HG02759 (cell line): Measurements from ENCODE around the gene CD163.
"Not testable (repeated sequence)": the region's sequence is repeated elsewhere in the genome, so short reads cannot be mapped to it uniquely, and the experiment has no call there.

Experiments
- ATAC-seq: cut with Tn5 transposase; IDR thresholded peaks from one replicate; pipeline ENCODE4 v1.9.1; 2021; ENCODE audit warnings: mild to moderate bottlenecking, moderate library complexity; ENCODE audit not compliant: unreplicated experiment

CD163 gene

GRCh38 chr12:7451756-7452155 is 51.8 kb downstream of the CD163 start:
- ATAC-seq: no peak

GRCh38 chr12:7450667-7451066 is 52.9 kb downstream of the CD163 start:
- no peak for ATAC-seq

GRCh38 chr12:7448099-7448498 is 55.5 kb downstream of the CD163 start:
- ATAC-seq: no peak

GRCh38 chr12:7444537-7444936 is 59.0 kb downstream of the CD163 start:
- no peak for ATAC-seq

GRCh38 chr12:7444076-7444475 is 59.5 kb downstream of the CD163 start, which contains the start of gene CD163L1:
CD163L1 (minus strand) TSS chr12:7444153; CDS start chr12:7444127, 26 bp downstream.
- no peak for ATAC-seq

GRCh38 chr12:7441216-7441615 is 62.4 kb downstream of the CD163 start:
- no peak for ATAC-seq

GRCh38 chr12:7439579-7440505 is 63.7 kb downstream of the CD163 start:
- ATAC-seq: no peak

GRCh38 chr12:7438291-7438995 is 65.1 kb downstream of the CD163 start:
- not testable (repeated sequence) for ATAC-seq

- not testable (repeated sequence) for ATAC-seq
Observed at GRCh38 chr12:7437494-7437893, 66.1 kb downstream of the CD163 start.

GRCh38 chr12:7434670-7435069 is 68.9 kb downstream of the CD163 start:
- ATAC-seq: no peak

GRCh38 chr12:7433276-7433822 is 70.2 kb downstream of the CD163 start:
- no peak for ATAC-seq

- no peak for ATAC-seq
Observed at GRCh38 chr12:7431993-7432685, 71.4 kb downstream of the CD163 start.
